Fibroblast of lung (primary cell): ENCODE measurements around the gene SENP6.

Experiments used
- EZH2 ChIP-seq: IDR thresholded peaks from 2 replicates; pipeline ENCODE4 v1.5.1; 2012; ENCODE audit warnings: low read length, control low read depth, mild to moderate bottlenecking; ENCODE audit errors: missing control alignments
- TF ChIP-seq, protein P1 (sequence below), 2 donors: IDR thresholded peaks in 1 of 2; conservative IDR thresholded peaks in 1 of 2; 1 replicate in 1 of 2; 2 replicates in 1 of 2; pipeline ENCODE4 v1.5.1; 2011 to 2012; ENCODE audit warnings: low read length in 2 of 2, control low read depth in 1 of 2, inconsistent platforms in 1 of 2, low read depth in 1 of 2, mild to moderate bottlenecking in 1 of 2

DNA sequence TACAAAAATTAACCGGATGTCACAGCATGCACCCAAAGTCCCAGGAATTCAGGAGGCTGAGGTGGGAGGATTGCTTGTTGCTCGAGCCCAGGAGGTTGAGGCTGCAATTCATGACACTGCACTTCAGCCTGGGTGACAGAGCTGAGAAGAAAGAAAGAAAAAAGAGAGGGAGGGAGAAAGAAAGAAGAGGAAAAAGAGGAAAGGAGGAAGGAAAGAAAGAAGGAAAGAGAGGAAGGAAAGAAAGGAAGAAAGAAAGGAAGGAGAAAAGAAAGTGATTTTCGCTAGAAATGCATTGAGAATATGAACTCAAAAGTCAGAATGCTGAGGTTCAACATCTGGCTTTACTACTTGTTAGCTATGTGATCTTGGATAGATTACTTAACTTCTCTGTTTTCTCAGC lies 6.6 kb downstream of the SENP6 start:
- TF ChIP-seq, protein P1, sequence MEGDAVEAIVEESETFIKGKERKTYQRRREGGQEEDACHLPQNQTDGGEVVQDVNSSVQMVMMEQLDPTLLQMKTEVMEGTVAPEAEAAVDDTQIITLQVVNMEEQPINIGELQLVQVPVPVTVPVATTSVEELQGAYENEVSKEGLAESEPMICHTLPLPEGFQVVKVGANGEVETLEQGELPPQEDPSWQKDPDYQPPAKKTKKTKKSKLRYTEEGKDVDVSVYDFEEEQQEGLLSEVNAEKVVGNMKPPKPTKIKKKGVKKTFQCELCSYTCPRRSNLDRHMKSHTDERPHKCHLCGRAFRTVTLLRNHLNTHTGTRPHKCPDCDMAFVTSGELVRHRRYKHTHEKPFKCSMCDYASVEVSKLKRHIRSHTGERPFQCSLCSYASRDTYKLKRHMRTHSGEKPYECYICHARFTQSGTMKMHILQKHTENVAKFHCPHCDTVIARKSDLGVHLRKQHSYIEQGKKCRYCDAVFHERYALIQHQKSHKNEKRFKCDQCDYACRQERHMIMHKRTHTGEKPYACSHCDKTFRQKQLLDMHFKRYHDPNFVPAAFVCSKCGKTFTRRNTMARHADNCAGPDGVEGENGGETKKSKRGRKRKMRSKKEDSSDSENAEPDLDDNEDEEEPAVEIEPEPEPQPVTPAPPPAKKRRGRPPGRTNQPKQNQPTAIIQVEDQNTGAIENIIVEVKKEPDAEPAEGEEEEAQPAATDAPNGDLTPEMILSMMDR (conservative IDR thresholded peaks at IDR 0.05 in 1 of 2, IDR thresholded peaks at IDR 0.05 in 1 of 2; ENCODE audit: low read depth in 1 of 2, low read length in 2 of 2), result no peak
- TF ChIP-seq EZH2, result no peak
